ENCODE measurements around the gene ZSWIM7.
A peak's percentile ranks its signal among the peaks of the same experiment; 100 is the strongest.
"Not testable (repeated sequence)": the region's sequence is repeated elsewhere in the genome, so short reads cannot be mapped to it uniquely, and the experiment has no call there.

The ZSWIM7 gene

GRCh38 chr17:15999974-16000827 is 697 bp upstream of the ZSWIM7 start:
- DNase-seq (ENCODE audit: low read depth) = peak; percentile 13

DNA sequence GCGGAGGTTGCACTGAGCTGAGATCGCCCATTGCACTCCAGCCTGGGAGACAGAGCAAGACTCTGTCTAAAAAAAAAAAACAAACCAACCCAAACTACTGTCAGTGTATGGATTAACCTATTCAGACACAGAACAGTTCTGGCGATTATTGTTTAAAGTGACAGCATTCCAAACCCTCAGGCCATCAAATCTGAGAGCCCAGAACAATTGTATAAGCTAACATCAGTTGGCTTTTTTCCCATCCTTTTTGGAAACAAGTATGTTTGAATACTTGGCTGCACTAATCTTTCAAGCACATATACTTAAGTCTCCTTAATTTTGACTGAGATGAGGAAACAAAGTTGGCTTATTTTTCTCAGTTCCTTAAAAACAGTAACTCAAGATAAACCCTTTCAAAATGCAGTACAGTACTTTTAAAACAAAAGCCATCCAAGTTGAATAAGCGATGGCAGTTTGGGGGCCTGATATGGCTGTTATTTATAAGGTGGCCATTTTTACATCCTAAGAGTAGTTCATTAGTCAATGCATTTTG is 1.4 kb downstream of the ZSWIM7 start:
- no peak for DNase-seq (ENCODE audit: low read depth)

DNA sequence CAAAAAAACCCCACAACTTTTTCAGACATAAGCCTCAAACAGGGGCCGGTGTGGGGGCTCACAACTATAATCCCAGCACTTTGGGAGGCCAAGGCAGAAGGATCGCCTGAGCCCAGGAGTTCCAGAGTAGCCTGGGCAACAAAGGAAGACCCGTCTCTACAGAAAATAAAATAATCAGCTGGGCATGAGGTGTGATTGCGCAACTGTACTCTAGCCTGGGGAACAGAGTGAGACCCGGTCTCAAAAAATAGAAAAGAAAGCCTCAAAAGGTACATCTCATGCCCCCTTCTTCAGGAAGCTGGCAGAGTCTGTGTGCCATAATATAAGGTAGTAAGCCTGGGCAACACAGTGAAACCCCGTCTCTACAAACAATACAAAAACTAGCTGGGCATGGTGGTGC is 3.2 kb downstream of the ZSWIM7 start:
- DNase-seq (ENCODE audit: low read depth) = no peak

DNA sequence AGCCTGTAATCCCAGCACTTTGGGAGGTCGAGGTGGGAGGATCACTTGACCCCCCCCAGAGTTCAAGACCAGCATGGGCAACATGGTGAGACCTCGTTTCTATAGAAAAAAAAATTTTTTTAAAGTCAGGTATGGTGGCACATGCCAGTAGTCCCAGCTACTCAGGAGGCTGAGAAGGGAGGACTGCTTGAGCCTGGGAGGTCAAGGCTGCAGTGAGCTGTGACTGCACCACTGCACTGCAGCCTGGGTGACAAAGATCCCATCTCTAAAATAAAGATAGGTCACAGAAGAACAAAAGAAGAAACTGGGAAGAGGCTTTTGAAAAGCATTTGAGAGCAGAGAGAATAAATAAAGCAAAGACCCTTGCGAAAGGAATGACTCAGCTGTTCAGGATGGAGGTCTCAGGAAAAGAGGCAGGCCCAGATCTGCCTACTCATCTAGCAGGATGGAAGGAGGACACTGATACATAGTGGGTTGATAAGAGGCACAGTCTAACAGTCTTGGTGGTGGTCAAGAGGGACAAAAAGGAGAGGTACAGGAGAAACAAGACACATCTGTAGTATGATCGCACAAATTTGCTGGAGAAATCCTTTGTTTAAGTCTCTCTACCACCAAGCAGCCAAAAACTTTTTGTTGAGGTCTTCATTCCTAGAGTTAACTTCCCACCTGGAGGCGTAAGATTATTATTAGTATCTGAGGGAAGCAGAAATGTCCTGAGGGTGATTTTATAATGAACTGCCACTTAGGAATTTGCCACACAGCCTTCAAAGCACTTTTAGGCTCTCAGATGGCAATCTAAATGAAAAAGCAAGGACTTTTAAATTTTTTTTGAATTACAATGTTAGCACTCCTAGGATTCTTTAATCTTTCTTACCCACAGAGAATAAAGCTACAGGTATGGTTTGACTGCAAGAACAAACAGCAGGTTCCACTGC is 17.6 kb downstream of the ZSWIM7 start:
- DNase-seq (ENCODE audit: low read depth) = no peak

DNA sequence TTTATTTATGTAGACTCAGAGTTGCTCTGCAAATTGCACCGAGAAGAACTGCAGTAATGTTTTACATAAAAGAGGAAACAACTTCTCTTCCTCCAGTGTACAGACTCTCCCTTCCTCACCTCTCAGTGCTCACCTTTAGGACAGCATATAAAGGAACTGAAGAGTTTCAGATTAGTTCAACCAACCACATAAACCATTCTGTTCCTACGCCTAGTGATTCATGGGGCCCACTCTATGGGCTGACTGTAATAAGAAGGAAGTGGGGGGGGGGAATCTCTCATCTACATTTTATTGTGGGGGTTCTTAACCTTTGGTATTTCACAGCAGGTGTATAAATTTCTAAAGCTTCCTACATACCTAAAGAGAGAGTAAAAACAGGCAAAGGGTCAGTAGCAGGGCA is 18.3 kb downstream of the ZSWIM7 start:
- peak; percentile 42 for DNase-seq (ENCODE audit: low read depth)

DNA sequence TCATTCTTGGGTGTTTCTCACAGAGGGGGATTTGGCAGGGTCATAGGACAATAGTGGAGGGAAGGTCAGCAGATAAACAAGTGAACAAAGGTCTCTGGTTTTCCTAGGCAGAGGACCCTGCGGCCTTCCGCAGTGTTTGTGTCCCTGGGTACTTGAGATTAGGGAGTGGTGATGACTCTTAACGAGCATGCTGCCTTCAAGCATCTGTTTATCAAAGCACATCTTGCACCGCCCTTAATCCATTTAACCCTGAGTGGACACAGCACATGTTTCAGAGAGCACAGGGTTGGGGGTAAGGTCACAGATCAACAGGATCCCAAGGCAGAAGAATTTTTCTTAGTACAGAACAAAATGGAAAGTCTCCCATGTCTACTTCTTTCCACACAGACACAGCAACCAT is 20.5 kb downstream of the ZSWIM7 start:
- not testable (repeated sequence) for DNase-seq (ENCODE audit: low read depth)

GRCh38 chr17:15978606-15979005 is 20.9 kb downstream of the ZSWIM7 start:
- DNase-seq (ENCODE audit: low read depth) = no peak

- DNase-seq (ENCODE audit: low read depth) = no peak
Observed at GRCh38 chr17:15977894-15978293, 21.6 kb downstream of the ZSWIM7 start.

DNA sequence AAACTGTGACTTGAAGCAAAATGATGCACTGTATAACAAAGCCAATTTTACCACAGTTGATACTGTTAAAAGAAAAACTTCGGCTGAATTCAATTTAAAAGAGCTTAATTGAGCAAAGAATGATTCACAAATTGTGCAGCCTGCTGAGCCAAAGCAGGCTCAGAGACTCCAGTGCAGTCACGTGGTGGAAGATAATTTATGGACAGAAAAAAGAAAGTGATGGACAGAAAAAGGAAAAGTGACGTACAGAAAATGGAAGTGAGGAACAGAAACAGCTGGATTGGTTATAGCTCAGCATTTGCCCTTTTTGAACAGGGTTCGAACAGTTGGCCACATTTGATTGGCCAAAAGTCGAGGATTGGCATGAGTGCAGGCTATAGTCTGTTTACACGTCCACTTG is 25.7 kb downstream of the ZSWIM7 start:
- no peak for DNase-seq (ENCODE audit: low read depth)

GRCh38 chr17:15973016-15973415 is 26.5 kb downstream of the ZSWIM7 start:
- no peak for DNase-seq (ENCODE audit: low read depth)

DNA sequence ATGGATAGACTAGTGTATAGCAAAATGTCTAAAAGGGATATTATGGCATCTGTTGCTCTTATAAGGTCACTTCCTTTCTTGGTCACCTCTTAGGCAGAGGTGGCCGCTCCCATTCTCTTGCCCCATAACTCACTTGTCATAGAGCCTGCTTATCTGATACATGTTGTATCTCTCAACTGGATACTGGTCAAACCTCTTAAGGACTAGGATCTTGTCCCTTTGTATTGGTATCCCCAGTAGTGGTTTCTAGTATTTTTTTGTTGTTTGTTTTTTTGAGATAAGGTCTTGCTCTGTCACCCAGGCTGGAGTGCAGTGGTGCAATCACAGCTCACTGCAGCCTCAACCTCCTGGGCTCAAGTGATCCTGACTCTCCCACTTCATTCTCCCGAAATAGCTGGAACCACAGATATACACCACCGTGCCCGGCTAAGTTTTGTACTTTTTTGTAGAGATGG is 27.0 kb downstream of the ZSWIM7 start:
- DNase-seq (ENCODE audit: low read depth) = no peak

DNA sequence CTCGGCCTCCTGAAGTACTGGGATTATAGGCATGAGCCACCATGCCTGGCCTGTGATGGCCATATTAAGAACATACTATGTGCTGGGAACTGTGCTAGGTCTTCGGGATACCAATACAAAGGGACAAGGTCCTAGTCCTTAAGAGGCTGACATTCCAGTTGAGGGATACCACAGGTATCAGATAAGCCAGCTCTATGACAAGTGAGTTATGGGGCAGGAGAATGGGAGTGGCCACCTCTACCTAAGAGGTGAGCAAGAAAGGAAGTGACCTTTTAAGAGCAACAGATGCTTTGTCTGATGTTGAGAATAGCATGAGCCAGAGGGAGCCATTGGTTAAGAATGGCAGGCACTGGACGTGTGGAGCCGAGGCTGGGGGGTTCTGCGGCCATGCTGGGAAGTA is 27.6 kb downstream of the ZSWIM7 start:
- no peak for DNase-seq (ENCODE audit: low read depth)

DNA sequence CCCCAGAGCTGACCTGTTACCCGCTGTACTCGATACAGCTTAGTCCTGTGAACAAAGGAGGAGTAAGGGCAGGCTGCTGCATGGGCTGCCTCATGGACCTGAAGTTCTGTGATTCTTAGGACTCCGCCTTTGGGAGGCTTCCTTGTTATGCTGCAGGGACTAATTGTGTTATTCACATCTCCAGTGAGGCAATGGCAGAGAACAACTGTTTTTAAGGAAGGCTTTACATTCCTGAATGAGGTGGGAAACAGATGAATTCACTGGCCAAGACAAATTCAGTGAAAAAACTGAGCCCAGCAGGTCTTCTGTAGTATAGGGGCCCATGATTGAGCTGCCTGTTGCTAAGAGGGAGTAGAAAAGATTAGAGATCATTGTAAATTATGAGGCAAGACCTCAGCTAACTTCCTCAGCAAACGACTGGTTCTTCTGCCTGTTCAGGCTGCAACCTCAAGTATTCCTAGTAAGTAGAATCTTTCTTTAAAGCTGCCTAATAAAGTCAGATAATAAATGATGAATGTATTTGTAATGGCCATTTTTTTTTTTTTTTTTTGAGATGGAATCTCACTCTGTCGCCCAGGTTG is 28.3 kb downstream of the ZSWIM7 start:
- DNase-seq (ENCODE audit: low read depth) = no peak

GRCh38 chr17:15970500-15970899 is 29.0 kb downstream of the ZSWIM7 start:
- DNase-seq (ENCODE audit: low read depth) = no peak

GRCh38 chr17:15969463-15969862 is 30.0 kb downstream of the ZSWIM7 start:
- DNase-seq (ENCODE audit: low read depth) = no peak

GRCh38 chr17:15967706-15968399 is 31.7 kb downstream of the ZSWIM7 start:
- no peak for DNase-seq (ENCODE audit: low read depth)

GRCh38 chr17:15966879-15967248 is 32.6 kb downstream of the ZSWIM7 start:
- DNase-seq (ENCODE audit: low read depth) = no peak

GRCh38 chr17:15966183-15966878 is 33.2 kb downstream of the ZSWIM7 start:
- no peak for DNase-seq (ENCODE audit: low read depth)

DNA sequence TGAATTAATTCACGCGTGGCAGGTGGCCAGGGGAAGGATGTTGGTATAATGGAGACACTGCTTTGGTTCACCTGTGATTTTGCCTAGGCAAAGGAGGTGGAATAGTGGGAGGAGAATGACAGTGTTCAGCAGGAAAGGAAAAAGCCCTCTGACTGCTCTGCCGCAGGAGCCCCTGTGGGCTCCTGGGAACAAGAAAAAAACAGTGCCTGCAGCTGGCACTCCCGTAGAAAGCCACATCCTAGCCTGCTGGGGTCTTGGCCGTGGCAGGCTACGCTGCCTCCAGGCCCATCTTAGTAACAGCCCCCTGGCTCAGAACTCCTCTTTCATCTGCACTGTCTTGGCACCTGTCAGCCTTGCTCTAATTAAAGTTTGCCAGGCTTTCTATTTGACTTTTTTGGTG is 34.0 kb downstream of the ZSWIM7 start:
- no peak for DNase-seq (ENCODE audit: low read depth)

DNA sequence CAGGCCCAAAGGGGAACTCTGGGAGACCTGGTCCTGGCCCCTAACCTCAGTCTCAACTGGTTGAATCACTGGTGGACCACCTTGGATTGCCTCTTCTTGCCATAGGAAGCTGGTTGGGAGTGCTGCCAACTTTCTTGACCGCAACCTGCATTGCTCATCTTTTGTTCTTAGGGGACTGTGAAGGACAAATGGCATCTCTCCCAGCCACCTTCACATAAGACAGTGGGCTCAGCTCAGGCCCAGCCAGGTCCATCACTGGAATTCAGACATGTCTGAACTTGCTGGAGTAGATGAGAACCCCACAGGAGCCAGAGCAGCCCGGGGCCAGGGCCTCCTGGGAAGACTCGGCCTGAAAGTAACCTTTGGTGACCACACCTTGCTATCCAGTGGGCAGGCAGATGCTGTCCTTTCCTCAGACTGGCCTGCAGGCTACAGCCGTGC is 35.8 kb downstream of the ZSWIM7 start:
- DNase-seq (ENCODE audit: low read depth) = no peak

DNA sequence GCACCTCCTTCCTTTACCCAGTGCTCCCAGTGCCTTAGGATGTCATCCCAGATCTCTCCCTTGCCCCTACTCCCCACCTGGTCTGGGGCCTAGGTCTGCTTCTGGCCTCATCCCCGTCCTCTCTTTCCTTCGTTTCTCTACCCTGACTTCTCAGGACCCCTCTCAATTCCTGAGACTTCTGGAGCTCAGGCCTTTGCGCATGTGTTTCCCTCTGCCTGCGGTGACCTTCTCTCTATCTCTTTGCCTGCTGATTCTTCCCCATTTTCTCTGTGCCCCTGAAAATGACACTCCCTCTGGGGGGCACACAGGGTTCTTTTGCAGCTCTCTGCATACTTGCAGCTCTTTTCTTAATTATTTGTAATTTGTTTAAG is 41.0 kb downstream of the ZSWIM7 start:
- DNase-seq (ENCODE audit: low read depth) = no peak
